H1 (cell line): Measurements from ENCODE around the gene GADD45GIP1. TPM values are rescaled to one million over a fixed set of nuclear protein-coding genes. Genes with fewer than 3 reads are reported as not detected.
A peak's percentile ranks its signal among the peaks of the same experiment; 100 is the strongest.

ENCODE experiments used
- CTCF ChIA-PET: fragments of 300-600 bp; sonication (Branson Sonifier 250); formaldehyde crosslinking; loops from one replicate; lab custom pipeline; 2021; ENCODE audit not compliant: partially characterized antibody; lab: Charles Lee
- POLR2A ChIA-PET: fragments of 300-600 bp; sonication (Branson Sonifier 250); formaldehyde crosslinking; loops from one replicate; lab custom pipeline; 2021; ENCODE audit warnings: inconsistent platforms; ENCODE audit not compliant: partially characterized antibody; lab: Charles Lee
- DNase-seq, 2 experiments: peaks; one replicate each; pipeline versions ENCODE4 v3.0.0 to v3.0.0-alpha.2; 2010 to 2022; ENCODE audit warnings: low spot score in 2 of 2, low read depth in 1 of 2, mixed read lengths in 1 of 2
- FAIRE-seq: peaks from 2 replicates; lab custom pipeline; 2011; peaks lifted over from hg19 to GRCh38; lab: Jason Lieb, UNC
- H2AFZ ChIP-seq: 2 replicates; pipeline ENCODE4 v1.8.1; 2012; ENCODE audit warnings: low read length, inconsistent platforms
- H2AK5ac ChIP-seq: 2 replicates; pipeline ENCODE4 v1.6.1; 2013; ENCODE audit warnings: low read depth, low read length
- H2BK120ac ChIP-seq: replicated peaks from 2 replicates; pipeline ENCODE3; 2013; ENCODE audit warnings: low read depth, low read length, inconsistent platforms
- H2BK12ac ChIP-seq: 2 replicates; pipeline ENCODE4 v1.6.1; 2013; ENCODE audit warnings: low read depth, low read length
- H2BK15ac ChIP-seq: 2 replicates; pipeline ENCODE4 v1.6.1; 2013; ENCODE audit warnings: low read length
- H2BK20ac ChIP-seq: 2 replicates; pipeline ENCODE4 v1.6.1; 2013; ENCODE audit warnings: low read length
- H2BK5ac ChIP-seq: 2 replicates; pipeline ENCODE4 v1.6.1; 2013; ENCODE audit warnings: low read depth, low read length
- H3K14ac ChIP-seq: 2 replicates; pipeline ENCODE4 v1.6.1; 2013; ENCODE audit warnings: inconsistent platforms; ENCODE audit not compliant: insufficient read length
- H3K18ac ChIP-seq: 2 replicates; pipeline ENCODE4 v1.6.1; 2013; ENCODE audit warnings: low read length; ENCODE audit errors: extremely low read depth
- H3K23ac ChIP-seq: 2 replicates; pipeline ENCODE4 v1.6.1; 2013; ENCODE audit warnings: inconsistent platforms; ENCODE audit not compliant: insufficient read length
- H3K23me2 ChIP-seq: 2 replicates; pipeline ENCODE4 v1.6.1; 2013; ENCODE audit warnings: low read depth, low read length
- H3K27ac ChIP-seq: 2 replicates; pipeline ENCODE4 v1.6.1; 2011; ENCODE audit warnings: low read depth, low read length, inconsistent platforms
- H3K27me3 ChIP-seq, 4 experiments: replicated peaks in 1 of 4; 1 replicate in 1 of 4; 2 replicates in 3 of 4; pipeline versions ENCODE4 v1.6.1 to v1.8.1; 2011 to 2013; ENCODE audit warnings: low read length in 3 of 4, mild to moderate bottlenecking in 3 of 4, inconsistent platforms in 2 of 4, mixed read lengths in 2 of 4, moderate library complexity in 1 of 4; ENCODE audit not compliant: control insufficient read depth in 3 of 4, insufficient read depth in 3 of 4; ENCODE audit errors: extremely low read depth in 1 of 4
- H3K36me3 ChIP-seq, 4 experiments: 2 replicates each; pipeline versions ENCODE4 v1.6.1 to v1.8.1; 2011 to 2013; ENCODE audit warnings: mild to moderate bottlenecking in 4 of 4, low read length in 3 of 4, moderate library complexity in 2 of 4, control low read depth in 1 of 4, inconsistent platforms in 1 of 4; ENCODE audit not compliant: insufficient read depth in 4 of 4, control insufficient read depth in 2 of 4
- H3K4ac ChIP-seq: replicated peaks from 2 replicates; pipeline ENCODE3; 2013; ENCODE audit warnings: low read length, low read depth, mixed read lengths, inconsistent platforms; ENCODE audit not compliant: insufficient read length
- H3K4me1 ChIP-seq, 4 experiments: replicated peaks in 1 of 4; 1 replicate in 1 of 4; 2 replicates in 3 of 4; pipeline versions ENCODE4 v1.6.1 to v1.8.1; 2011 to 2013; ENCODE audit warnings: low read length in 3 of 4, inconsistent platforms in 2 of 4, mixed read lengths in 1 of 4; ENCODE audit not compliant: insufficient read depth in 4 of 4, control insufficient read depth in 3 of 4
- H3K4me2 ChIP-seq, 2 experiments: 2 replicates each; pipeline versions ENCODE4 v1.6.1 to v1.8.1; 2011 to 2013; ENCODE audit warnings: low read depth in 2 of 2, low read length in 2 of 2, control low read depth in 1 of 2, inconsistent platforms in 1 of 2, mild to moderate bottlenecking in 1 of 2; ENCODE audit not compliant: insufficient read depth in 1 of 2
- H3K4me3 ChIP-seq, 4 experiments: fragments of 200-600, 300-600 bp in 1 of 4; sonication (generic), shearing (Covaris generic), sonication (Bioruptor Twin) in 1 of 4; 2 replicates each; pipeline versions ENCODE4 v1.5.1 to v1.8.1; 2011 to 2016; ENCODE audit warnings: low read length in 4 of 4, low read depth in 3 of 4, control low read depth in 2 of 4, inconsistent platforms in 2 of 4, mild to moderate bottlenecking in 2 of 4, mixed read lengths in 1 of 4, moderate library complexity in 1 of 4; ENCODE audit not compliant: insufficient read depth in 2 of 4; ENCODE audit errors: extremely low read depth in 1 of 4
- H3K56ac ChIP-seq: replicated peaks from 2 replicates; pipeline ENCODE3; 2013; ENCODE audit warnings: low read depth, mild to moderate bottlenecking, mixed read lengths, low read length, inconsistent platforms; ENCODE audit not compliant: insufficient read length
- H3K79me1 ChIP-seq: 2 replicates; pipeline ENCODE4 v1.6.1; 2013; ENCODE audit warnings: low read depth, low read length, control low read depth
- H3K79me2 ChIP-seq, 2 experiments: 2 replicates each; pipeline versions ENCODE4 v1.6.1 to v1.8.1; 2012 to 2013; ENCODE audit warnings: low read length in 2 of 2, mild to moderate bottlenecking in 2 of 2, inconsistent platforms in 1 of 2; ENCODE audit not compliant: insufficient read depth in 2 of 2, control insufficient read depth in 1 of 2
- H3K9ac ChIP-seq, 4 experiments: replicated peaks in 1 of 4; 1 replicate in 1 of 4; 2 replicates in 3 of 4; pipeline versions ENCODE4 v1.6.1 to v1.8.1; 2011 to 2013; ENCODE audit warnings: low read depth in 3 of 4, low read length in 3 of 4, control low read depth in 2 of 4, mild to moderate bottlenecking in 2 of 4, moderate library complexity in 2 of 4, inconsistent platforms in 1 of 4; ENCODE audit errors: extremely low read depth in 1 of 4
- H3K9me3 ChIP-seq, 2 experiments: 2 replicates each; pipeline versions ENCODE4 v1.6.1 to v1.8.1; 2012 to 2013; ENCODE audit warnings: mild to moderate bottlenecking in 2 of 2, moderate library complexity in 2 of 2, control low read depth in 1 of 2, inconsistent platforms in 1 of 2, low read depth in 1 of 2, low read length in 1 of 2, mixed read lengths in 1 of 2; ENCODE audit not compliant: insufficient read depth in 2 of 2
- H4K20me1 ChIP-seq, 2 experiments: replicated peaks in 1 of 2; 2 replicates each; pipeline versions ENCODE3 to v1.8.1; 2011 to 2013; ENCODE audit warnings: inconsistent platforms in 2 of 2, low read length in 2 of 2, mild to moderate bottlenecking in 1 of 2; ENCODE audit not compliant: insufficient read depth in 2 of 2, control insufficient read depth in 1 of 2
- H4K5ac ChIP-seq: 2 replicates; pipeline ENCODE4 v1.6.1; 2013; ENCODE audit warnings: low read length, low read depth, mixed read lengths, inconsistent platforms; ENCODE audit not compliant: insufficient read length
- H4K8ac ChIP-seq: 2 replicates; pipeline ENCODE4 v1.8.0; 2013; ENCODE audit warnings: mild to moderate bottlenecking, moderate library complexity, low read length, inconsistent platforms; ENCODE audit not compliant: insufficient read depth; ENCODE audit errors: extremely low read depth
- H4K91ac ChIP-seq: replicated peaks from 2 replicates; pipeline ENCODE3; 2013; ENCODE audit warnings: low read length, mixed read lengths, inconsistent platforms; ENCODE audit not compliant: insufficient read length
- JUN ChIP-seq: IDR thresholded peaks from 2 replicates; pipeline ENCODE4 v1.6.1; 2011; ENCODE audit warnings: low read depth, mild to moderate bottlenecking, improper control_type of control experiment, low read length
- WGBS, 2 experiments: shearing (Covaris generic) in 1 of 2; methylation state at CpG; one replicate each; pipeline versions ENCODE4 v1.1.6 to v1.1.7; 2013 to 2015; ENCODE audit warnings: low lambda C conversion rate in 2 of 2, mixed read lengths in 2 of 2, inconsistent platforms in 1 of 2, low coverage in 1 of 2, missing lambda C conversion rate in 1 of 2; ENCODE audit not compliant: insufficient replicate concordance in 2 of 2, insufficient coverage in 1 of 2, insufficient read length in 1 of 2; ENCODE audit errors: extremely low coverage in 1 of 2, missing lambda C conversion rate in 1 of 2; 5-methylcytosine and 5-hydroxymethylcytosine counted together
- polyA plus RNA-seq, 7 experiments: library from polyadenylated mRNA; depleted of rRNA in 3 of 7; stranded (reverse) in 5 of 7; unstranded in 2 of 7; fragments of >200 nt in 5 of 7; fragments of 200-250 nt in 2 of 7; gene quantifications; 1 replicate in 5 of 7; 2 replicates in 1 of 7; 4 replicates in 1 of 7; pipeline versions ENCODE4 v1.2.1 to v1.2.3, GENCODE V29; 2011 to 2013; ENCODE audit warnings: missing spikeins in 2 of 7, mixed read lengths in 2 of 7
- total RNA-seq: library from RNA; stranded (reverse); fragmentation: NEBNext Ultra II Directional; extraction: Animal tissue kit (Norgen Biotek cat#: 25700); gene quantifications from 2 replicates; pipeline ENCODE4 v1.2.1, GENCODE V29; 2021
- TF ChIP-seq, protein P1 (sequence below): IDR thresholded peaks from 2 replicates; pipeline ENCODE4 v1.6.1; 2011; ENCODE audit warnings: low read depth, mild to moderate bottlenecking, low read length; ENCODE audit not compliant: insufficient read depth

GADD45GIP1 gene
- total and polyA plus RNA-seq, 2 of the 8 experiments (the other 6 are each of a cell fraction or from before 2014, with no cell fraction given) = 42.2 to 42.6 TPM

- peak overlapping the region; percentile 24 for H3K4ac ChIP-seq
- ChIA-PET POLR2A (interaction anchor here (0.6 to 3.3 kb wide), 16 partner anchors 10 to 202 kb away, joined by 3 to 71 read pairs (median 12); partner anchors contain the start of genes DNASE2, GADD45GIP1, GCDH and RAD23A), CTCF (interaction anchor here (2.1 kb wide), 1 partner anchor 29 kb away, joined by 9 read pairs; no protein-coding TSS in a partner anchor)
- peak overlapping the region; percentile 15 for H3K18ac ChIP-seq
- no peak overlapping the region; a peak in 1 of 7 replicates for H3K9ac ChIP-seq
- H3K79me2 ChIP-seq = peaks cover 24 to 45% of the 10 kb centered on the region in 2 experiments
- peak overlapping the region; percentile 40 for H2BK20ac ChIP-seq
- no peak overlapping the region for H3K23ac ChIP-seq
- H3K14ac ChIP-seq = no peak overlapping the region
- 92% methylated on average over 7 of the region's 7 CpGs; no CpG with 5 or more reads in 1 of the 2 experiments for WGBS, 2 experiments
- peak overlapping the region; percentile 55 for H2BK15ac ChIP-seq
- no peak overlapping the region for H4K91ac ChIP-seq
- H3K79me1 ChIP-seq = peaks cover 10% of the 10 kb centered on the region
- no peak for FAIRE-seq
- H3K4me1 ChIP-seq = peaks cover 0 to 26% (median 14%) of the 10 kb centered on the region in 4 experiments; a peak in 6 of 7 replicates
- H3K4me2 ChIP-seq = peak overlapping the region in 1 of 2 experiments; percentile 87; a peak in 3 of 4 replicates
- peaks cover 18% of the 10 kb centered on the region; the same call in 1 of the 2 replicates for H3K23me2 ChIP-seq
- no peak overlapping the region for H4K5ac ChIP-seq
- peaks cover 11 to 24% (median 19%) of the 10 kb centered on the region in 4 experiments for H3K36me3 ChIP-seq
- 0 out of 2 replicates have a peak overlapping the region, but pooled peaks have one; percentile 10 for H3K27ac ChIP-seq
- peaks cover 9 to 20% of the 10 kb centered on the region in 2 experiments for H4K20me1 ChIP-seq
- no peak overlapping the region; the same call in 1 of the 2 replicates for H2AK5ac ChIP-seq
- H2BK120ac ChIP-seq = peak overlapping the region; percentile 7
- H2BK5ac ChIP-seq = peak overlapping the region; percentile 40; the same call in 1 of the 2 replicates
- H3K4me3 ChIP-seq = no peak overlapping the region
- DNase-seq = no peak
- H2AFZ ChIP-seq = no peak overlapping the region
- no peaks in the 10 kb centered on the region for H3K9me3 ChIP-seq
- H3K56ac ChIP-seq = no peak overlapping the region
- peak overlapping the region; percentile 89; the same call in 1 of the 2 replicates for H2BK12ac ChIP-seq
- peak overlapping the region; percentile 39; the same call in 1 of the 2 replicates for H4K8ac ChIP-seq
- no peaks in the 10 kb centered on the region for H3K27me3 ChIP-seq
- TF ChIP-seq, protein P1, sequence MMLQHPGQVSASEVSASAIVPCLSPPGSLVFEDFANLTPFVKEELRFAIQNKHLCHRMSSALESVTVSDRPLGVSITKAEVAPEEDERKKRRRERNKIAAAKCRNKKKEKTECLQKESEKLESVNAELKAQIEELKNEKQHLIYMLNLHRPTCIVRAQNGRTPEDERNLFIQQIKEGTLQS = no peak
- no peak for TF ChIP-seq JUN
Measured at GRCh38 chr19:12936582-12936981, 20.4 kb downstream of the GADD45GIP1 start.
